PFSK-1 (cell line): ENCODE results near the gene GAL3ST2.

Source experiments
- POLR2AphosphoS5 ChIP-seq: IDR thresholded peaks from 2 replicates; pipeline ENCODE4 v1.6.1; 2012; ENCODE audit warnings: low read depth, mild to moderate bottlenecking, control low read depth, low read length, moderate library complexity
- REST ChIP-seq, 2 experiments: IDR thresholded peaks; 2 replicates each; pipeline versions ENCODE4 v1.6.1 to v1.8.0; 2011 to 2012; ENCODE audit warnings: low read depth in 2 of 2, low read length in 2 of 2, control low read depth in 1 of 2, inconsistent platforms in 1 of 2, mild to moderate bottlenecking in 1 of 2, moderate library complexity in 1 of 2; ENCODE audit not compliant: insufficient read depth in 1 of 2
- SIN3A ChIP-seq: IDR thresholded peaks from 2 replicates; pipeline ENCODE4 v1.6.1; 2012; ENCODE audit warnings: mild to moderate bottlenecking, low read length, moderate library complexity, borderline replicate concordance; ENCODE audit not compliant: insufficient read depth

- TF ChIP-seq POLR2AphosphoS5 (no peak), SIN3A (no peak), REST (IDR thresholded peaks at IDR 0.05; ENCODE audit: insufficient read depth in 1 of 2, low read depth in 2 of 2, low read length in 2 of 2) (no peak)
Measured at GRCh38 chr2:241844831-241845578, 68.4 kb downstream of the GAL3ST2 start.
